SK-N-SH (cell line): ENCODE measurements around the gene CEP126. TPM values are rescaled to one million over a fixed set of nuclear protein-coding genes. Genes with fewer than 3 reads are reported as not detected.

Experiments
- CTCF ChIA-PET: fragments of 300-600, 350-600 bp; formaldehyde crosslinking; extraction: SDS; loops from one replicate; lab custom pipeline; 2021; lab: Yijun Ruan, JAX
- POLR2A ChIA-PET: fragments of 350-600 bp; sonication (Branson Sonifier 250); formaldehyde crosslinking; extraction: SDS; loops from one replicate; lab custom pipeline; 2020; ENCODE audit warnings: antibody characterized with exemption, inconsistent platforms; lab: Yijun Ruan, JAX
- DNase-seq: peaks from one replicate; pipeline ENCODE4 v3.0.0; 2012
- H2AFZ ChIP-seq: fragments of 200-600 bp; sonication (generic); 2 replicates; pipeline ENCODE4 v1.8.1; 2016; ENCODE audit warnings: antibody characterized with exemption, mild to moderate bottlenecking, low read depth
- H3F3A ChIP-seq: fragments of 200-600 bp; sonication (generic); replicated peaks from 2 replicates; pipeline ENCODE3; 2016; ENCODE audit warnings: antibody characterized with exemption, mild to moderate bottlenecking; ENCODE audit not compliant: insufficient read depth
- H3K27ac ChIP-seq, 2 experiments: fragments of 200-500 bp in 1 of 2; fragments of 200-600 bp in 1 of 2; sonication (Bioruptor generic) in 1 of 2; sonication (generic), shearing (Covaris generic) in 1 of 2; 2 replicates each; pipeline versions ENCODE4 v1.5.1 to v1.6.1; 2014 to 2016; ENCODE audit warnings: low read depth in 2 of 2, inconsistent platforms in 1 of 2, low read length in 1 of 2, mild to moderate bottlenecking in 1 of 2, mixed read lengths in 1 of 2
- H3K27me3 ChIP-seq: fragments of 200-600 bp; sonication (generic), shearing (Covaris generic); 2 replicates; pipeline ENCODE4 v1.6.1; 2016; ENCODE audit warnings: mixed run types; ENCODE audit not compliant: insufficient read depth
- H3K36me3 ChIP-seq, 2 experiments: fragments of 200-500 bp in 1 of 2; fragments of 200-600 bp in 1 of 2; sonication (Bioruptor generic) in 1 of 2; sonication (generic) in 1 of 2; replicated peaks in 1 of 2; 2 replicates each; pipeline versions ENCODE3 to v1.5.1; 2014 to 2016; ENCODE audit warnings: low read length in 1 of 2, mild to moderate bottlenecking in 1 of 2; ENCODE audit not compliant: insufficient read depth in 2 of 2, control insufficient read depth in 1 of 2
- H3K4me1 ChIP-seq, 2 experiments: fragments of 200-500 bp in 1 of 2; fragments of 200-600 bp in 1 of 2; sonication (Bioruptor generic) in 1 of 2; sonication (generic), shearing (Covaris generic) in 1 of 2; 2 replicates each; pipeline versions ENCODE4 v1.5.1 to v1.6.1; 2014 to 2016; ENCODE audit warnings: low read depth in 1 of 2, low read length in 1 of 2, mixed run types in 1 of 2; ENCODE audit not compliant: insufficient read depth in 2 of 2, control insufficient read depth in 1 of 2
- H3K4me2 ChIP-seq: fragments of 200-600 bp; sonication (generic), shearing (Covaris generic); 2 replicates; pipeline ENCODE4 v1.6.1; 2017; ENCODE audit warnings: mixed run types
- H3K4me3 ChIP-seq, 2 experiments: fragments of 200-500 bp in 1 of 2; fragments of 200-600 bp in 1 of 2; sonication (Bioruptor generic) in 1 of 2; sonication (generic), shearing (Covaris generic) in 1 of 2; 2 replicates each; pipeline versions ENCODE4 v1.5.1 to v1.8.1; 2014 to 2016; ENCODE audit warnings: low read depth in 2 of 2, inconsistent platforms in 1 of 2, low read length in 1 of 2, mild to moderate bottlenecking in 1 of 2, mixed read lengths in 1 of 2, moderate library complexity in 1 of 2
- H3K79me2 ChIP-seq: fragments of 200-600 bp; sonication (generic); 2 replicates; pipeline ENCODE4 v1.8.1; 2017; ENCODE audit warnings: mild to moderate bottlenecking; ENCODE audit not compliant: insufficient read depth
- H3K9ac ChIP-seq: fragments of 200-600 bp; sonication (generic); 2 replicates; pipeline ENCODE4 v1.6.1; 2017; ENCODE audit warnings: mixed run types
- H3K9me2 ChIP-seq: fragments of 200-600 bp; sonication (generic); 2 replicates; pipeline ENCODE4 v1.6.1; 2017; ENCODE audit warnings: mixed run types
- H3K9me3 ChIP-seq: fragments of 200-600 bp; sonication (generic); 2 replicates; pipeline ENCODE4 v1.6.1; 2017; ENCODE audit warnings: mixed run types, mild to moderate bottlenecking, moderate library complexity
- H4K20me1 ChIP-seq: fragments of 200-600 bp; sonication (generic); 2 replicates; pipeline ENCODE4 v1.6.1; 2017; ENCODE audit warnings: mild to moderate bottlenecking, mixed run types; ENCODE audit not compliant: insufficient read depth
- ELF1 ChIP-seq: IDR thresholded peaks from 2 replicates; pipeline ENCODE4 v1.4.0; 2012
- EZH2phosphoT487 ChIP-seq: fragments of 200-600 bp; sonication (generic); IDR thresholded peaks from 2 replicates; pipeline ENCODE4 v1.6.1; 2017; ENCODE audit warnings: low read depth, mixed run types, mild to moderate bottlenecking, antibody characterized with exemption, moderate library complexity, borderline replicate concordance
- FOSL2 ChIP-seq: IDR thresholded peaks from 2 replicates; pipeline ENCODE4 v1.4.0; 2012; ENCODE audit warnings: low read depth, mild to moderate bottlenecking, moderate library complexity, borderline replicate concordance
- FOXM1 ChIP-seq: IDR thresholded peaks from 2 replicates; pipeline ENCODE4 v1.4.0; 2012; ENCODE audit warnings: low read depth, mild to moderate bottlenecking
- MXI1 ChIP-seq: IDR thresholded peaks from 2 replicates; pipeline ENCODE4 v1.6.1; 2012; ENCODE audit warnings: mild to moderate bottlenecking, low read depth, low read length, improper control_type of control experiment
- NFIC ChIP-seq: IDR thresholded peaks from 2 replicates; pipeline ENCODE4 v1.4.0; 2012; ENCODE audit warnings: borderline replicate concordance
- RCOR1 ChIP-seq: fragments of 150-350 bp; IDR thresholded peaks from 2 replicates; pipeline ENCODE4 v1.6.1; 2017; ENCODE audit warnings: antibody characterized with exemption, low read length
- RFX5 ChIP-seq: IDR thresholded peaks from 2 replicates; pipeline ENCODE4 v1.6.1; 2012; ENCODE audit warnings: mild to moderate bottlenecking, improper control_type of control experiment, low read length
- RXRA ChIP-seq: IDR thresholded peaks from 2 replicates; pipeline ENCODE4 v1.4.0; 2012; ENCODE audit warnings: low read depth, mild to moderate bottlenecking, borderline replicate concordance
- SMC3 ChIP-seq: IDR thresholded peaks from 2 replicates; pipeline ENCODE4 v1.6.1; 2012; ENCODE audit warnings: low read depth, low read length, improper control_type of control experiment
- TCF12 ChIP-seq: IDR thresholded peaks from 2 replicates; pipeline ENCODE4 v1.4.0; 2012
- USF1 ChIP-seq: IDR thresholded peaks from 2 replicates; pipeline ENCODE4 v1.4.0; 2012; ENCODE audit warnings: low read depth, borderline replicate concordance
- WGBS: methylation state at CpG from one replicate; pipeline ENCODE4 v1.1.6; 2017; ENCODE audit warnings: low lambda C conversion rate; 5-methylcytosine and 5-hydroxymethylcytosine counted together
- polyA plus RNA-seq, 3 experiments: library from polyadenylated mRNA; depleted of rRNA; stranded (reverse); fragments of >200 nt; gene quantifications; 2 replicates each; pipeline ENCODE4 v1.2.3, GENCODE V29; 2012
- TF ChIP-seq, protein P1 (sequence below): IDR thresholded peaks from 2 replicates; pipeline ENCODE4 v1.4.0; 2012; ENCODE audit warnings: low read depth, borderline replicate concordance
- TF ChIP-seq, protein P2 (sequence below): fragments of 150-350 bp; IDR thresholded peaks from 2 replicates; pipeline ENCODE4 v1.6.1; 2017; ENCODE audit warnings: antibody characterized with exemption, low read length, low read depth, borderline replicate concordance
- TF ChIP-seq, protein P3 (sequence below): IDR thresholded peaks from 2 replicates; pipeline ENCODE4 v1.4.0; 2012; ENCODE audit warnings: low read depth
- TF ChIP-seq, protein P4 (sequence below): fragments of 200-600 bp; sonication (generic); IDR thresholded peaks from 2 replicates; pipeline ENCODE4 v1.6.1; 2017; ENCODE audit warnings: antibody characterized with exemption, mild to moderate bottlenecking, moderate library complexity

Gene CEP126
- polyA plus RNA-seq, 1 of the 3 experiments (the other 2 are of a cell fraction) = 1.4 TPM

DNA sequence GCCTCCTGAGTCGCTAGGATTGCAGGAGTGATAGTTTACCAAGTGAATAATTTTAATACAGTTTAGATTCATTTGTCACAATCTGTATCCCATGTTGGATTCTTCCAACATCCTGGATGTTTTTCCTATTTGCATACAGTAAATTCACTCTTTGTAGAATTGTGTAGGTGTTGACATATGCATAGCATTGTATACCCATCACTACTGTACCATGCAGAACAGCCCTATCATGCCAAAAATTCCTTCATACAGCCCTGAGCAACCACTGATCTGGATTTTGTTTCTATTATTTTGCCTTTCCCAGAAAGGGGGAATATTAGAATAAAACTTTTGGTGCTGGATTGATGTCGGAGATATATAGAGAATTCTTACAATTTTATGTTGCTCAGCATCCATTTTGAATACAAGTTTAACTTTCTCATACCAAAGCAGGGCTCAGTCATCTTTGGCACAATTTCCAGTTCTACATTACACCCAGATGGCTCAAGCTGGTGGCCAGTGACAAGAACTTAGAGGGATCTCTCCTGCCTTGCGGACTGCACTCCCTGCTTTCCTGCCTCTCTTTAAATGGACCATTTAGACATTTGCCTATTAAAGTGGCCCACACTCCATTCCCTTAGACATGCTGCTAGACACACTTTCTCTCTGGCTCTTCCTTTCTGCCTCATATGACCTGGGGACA lies 87.0 kb downstream of the CEP126 start:
- H3K36me3 ChIP-seq = no peaks in the 10 kb centered on the region
- no peaks in the 10 kb centered on the region for H3K79me2 ChIP-seq
- no peak overlapping the region for H3K27ac ChIP-seq
- ChIA-PET POLR2A (no interaction called here), CTCF (no interaction called here)
- 85% methylated on average over 3 of the region's 3 CpGs for WGBS
- no peak for DNase-seq
- no peak overlapping the region for H3K4me2 ChIP-seq
- no peaks in the 10 kb centered on the region for H3K9me3 ChIP-seq
- H4K20me1 ChIP-seq = no peaks in the 10 kb centered on the region
- H3K4me1 ChIP-seq = no peaks in the 10 kb centered on the region
- no peak overlapping the region for H3K9ac ChIP-seq
- H2AFZ ChIP-seq = no peak overlapping the region
- H3K4me3 ChIP-seq = no peak overlapping the region
- H3K27me3 ChIP-seq = no peaks in the 10 kb centered on the region
- TF ChIP-seq NFIC (no peak), RFX5 (no peak)
- H3K9me2 ChIP-seq = no peaks in the 10 kb centered on the region
- no peaks in the 10 kb centered on the region for H3F3A ChIP-seq

- H3K4me3 ChIP-seq = no peak overlapping the region
- H3K27me3 ChIP-seq = no peaks in the 10 kb centered on the region
- H3K9me2 ChIP-seq = no peaks in the 10 kb centered on the region
- ChIA-PET POLR2A (no interaction called here), CTCF (interaction anchor here (10.8 kb wide), 1 partner anchor 142 kb away, joined by 263 read pairs; no protein-coding TSS in a partner anchor)
- H3K9ac ChIP-seq = no peak overlapping the region
- DNase-seq = no peak
- H3K79me2 ChIP-seq = no peaks in the 10 kb centered on the region
- H2AFZ ChIP-seq = no peak overlapping the region
- H3K4me1 ChIP-seq = no peaks in the 10 kb centered on the region
- no peak overlapping the region for H3K27ac ChIP-seq
- no peaks in the 10 kb centered on the region for H4K20me1 ChIP-seq
- H3K36me3 ChIP-seq = no peaks in the 10 kb centered on the region
- no peak overlapping the region for H3K4me2 ChIP-seq
- no peaks in the 10 kb centered on the region for H3K9me3 ChIP-seq
- no peak for TF ChIP-seq RXRA
- TF ChIP-seq EZH2phosphoT487 = no peak
- TF ChIP-seq SMC3 = no peak
- no peak for TF ChIP-seq ELF1
- TF ChIP-seq, protein P1, sequence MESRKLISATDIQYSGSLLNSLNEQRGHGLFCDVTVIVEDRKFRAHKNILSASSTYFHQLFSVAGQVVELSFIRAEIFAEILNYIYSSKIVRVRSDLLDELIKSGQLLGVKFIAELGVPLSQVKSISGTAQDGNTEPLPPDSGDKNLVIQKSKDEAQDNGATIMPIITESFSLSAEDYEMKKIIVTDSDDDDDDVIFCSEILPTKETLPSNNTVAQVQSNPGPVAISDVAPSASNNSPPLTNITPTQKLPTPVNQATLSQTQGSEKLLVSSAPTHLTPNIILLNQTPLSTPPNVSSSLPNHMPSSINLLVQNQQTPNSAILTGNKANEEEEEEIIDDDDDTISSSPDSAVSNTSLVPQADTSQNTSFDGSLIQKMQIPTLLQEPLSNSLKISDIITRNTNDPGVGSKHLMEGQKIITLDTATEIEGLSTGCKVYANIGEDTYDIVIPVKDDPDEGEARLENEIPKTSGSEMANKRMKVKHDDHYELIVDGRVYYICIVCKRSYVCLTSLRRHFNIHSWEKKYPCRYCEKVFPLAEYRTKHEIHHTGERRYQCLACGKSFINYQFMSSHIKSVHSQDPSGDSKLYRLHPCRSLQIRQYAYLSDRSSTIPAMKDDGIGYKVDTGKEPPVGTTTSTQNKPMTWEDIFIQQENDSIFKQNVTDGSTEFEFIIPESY = no peak
- TF ChIP-seq FOSL2 = no peak
- TF ChIP-seq, protein P2, sequence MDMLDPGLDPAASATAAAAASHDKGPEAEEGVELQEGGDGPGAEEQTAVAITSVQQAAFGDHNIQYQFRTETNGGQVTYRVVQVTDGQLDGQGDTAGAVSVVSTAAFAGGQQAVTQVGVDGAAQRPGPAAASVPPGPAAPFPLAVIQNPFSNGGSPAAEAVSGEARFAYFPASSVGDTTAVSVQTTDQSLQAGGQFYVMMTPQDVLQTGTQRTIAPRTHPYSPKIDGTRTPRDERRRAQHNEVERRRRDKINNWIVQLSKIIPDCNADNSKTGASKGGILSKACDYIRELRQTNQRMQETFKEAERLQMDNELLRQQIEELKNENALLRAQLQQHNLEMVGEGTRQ = no peak
- no peak for TF ChIP-seq RCOR1
- TF ChIP-seq, protein P3, sequence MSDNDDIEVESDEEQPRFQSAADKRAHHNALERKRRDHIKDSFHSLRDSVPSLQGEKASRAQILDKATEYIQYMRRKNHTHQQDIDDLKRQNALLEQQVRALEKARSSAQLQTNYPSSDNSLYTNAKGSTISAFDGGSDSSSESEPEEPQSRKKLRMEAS = no peak
- TF ChIP-seq TCF12 = no peak
- TF ChIP-seq, protein P4, sequence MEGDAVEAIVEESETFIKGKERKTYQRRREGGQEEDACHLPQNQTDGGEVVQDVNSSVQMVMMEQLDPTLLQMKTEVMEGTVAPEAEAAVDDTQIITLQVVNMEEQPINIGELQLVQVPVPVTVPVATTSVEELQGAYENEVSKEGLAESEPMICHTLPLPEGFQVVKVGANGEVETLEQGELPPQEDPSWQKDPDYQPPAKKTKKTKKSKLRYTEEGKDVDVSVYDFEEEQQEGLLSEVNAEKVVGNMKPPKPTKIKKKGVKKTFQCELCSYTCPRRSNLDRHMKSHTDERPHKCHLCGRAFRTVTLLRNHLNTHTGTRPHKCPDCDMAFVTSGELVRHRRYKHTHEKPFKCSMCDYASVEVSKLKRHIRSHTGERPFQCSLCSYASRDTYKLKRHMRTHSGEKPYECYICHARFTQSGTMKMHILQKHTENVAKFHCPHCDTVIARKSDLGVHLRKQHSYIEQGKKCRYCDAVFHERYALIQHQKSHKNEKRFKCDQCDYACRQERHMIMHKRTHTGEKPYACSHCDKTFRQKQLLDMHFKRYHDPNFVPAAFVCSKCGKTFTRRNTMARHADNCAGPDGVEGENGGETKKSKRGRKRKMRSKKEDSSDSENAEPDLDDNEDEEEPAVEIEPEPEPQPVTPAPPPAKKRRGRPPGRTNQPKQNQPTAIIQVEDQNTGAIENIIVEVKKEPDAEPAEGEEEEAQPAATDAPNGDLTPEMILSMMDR = no peak
- no peak for TF ChIP-seq USF1
- TF ChIP-seq FOXM1 = no peak
- TF ChIP-seq MXI1 = no peak
- no peak for TF ChIP-seq RFX5
- H3F3A ChIP-seq = no peaks in the 10 kb centered on the region
These were observed 89.4 kb downstream of the CEP126 start for GRCh38 chr11:102004220-102004619.
